Activated CD8-positive, alpha-beta memory T cell treated with anti-CD3 and anti-CD28 coated beads for 1 hour (primary cell): ENCODE results near the gene SHFL.

ENCODE experiments used
- DNase-seq, 2 donors: peaks; one replicate each; pipeline ENCODE4 v3.0.0-alpha.2; 2020; ENCODE audit warnings: low read depth in 1 of 2; ENCODE audit errors: extremely low read depth in 1 of 2

Gene SHFL

DNA sequence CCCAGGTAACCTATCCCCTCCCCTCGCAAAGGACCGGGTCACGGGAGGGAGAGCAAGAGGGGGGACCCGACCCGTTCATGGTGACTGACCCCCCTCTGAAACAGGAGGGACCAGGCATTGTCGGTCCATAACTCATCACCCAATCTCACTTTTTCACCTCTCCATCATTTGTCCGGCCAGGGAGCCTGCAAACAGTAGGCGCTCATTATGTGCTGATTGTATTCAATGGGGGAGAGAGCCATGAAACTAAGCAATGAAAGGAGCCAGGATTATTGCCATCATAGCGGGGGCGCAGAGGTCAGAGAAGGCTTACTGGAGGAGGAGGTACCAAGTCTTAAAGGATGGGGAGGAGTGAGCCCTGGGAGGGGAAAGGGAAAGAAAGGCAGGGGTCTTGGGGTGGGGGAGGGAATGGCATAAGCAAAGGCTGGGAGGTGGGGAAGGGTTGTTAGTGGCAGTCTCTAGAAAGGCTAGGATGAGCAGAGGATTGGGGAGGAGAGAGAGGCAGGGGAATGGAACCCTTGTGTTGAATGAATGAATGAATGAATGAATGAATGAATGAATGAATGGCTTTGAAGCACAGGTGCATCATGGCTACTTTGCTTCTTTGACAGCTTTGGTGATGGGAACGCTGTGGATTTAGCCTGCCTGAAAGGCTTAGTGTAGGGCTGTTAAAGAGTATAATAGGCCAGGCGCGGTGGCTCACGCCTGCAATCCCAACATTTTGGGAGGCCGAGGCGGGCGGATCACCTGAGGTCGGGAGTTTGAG, 1.4 kb downstream of the SHFL start:
- DNase-seq, result no peak

- no peak for DNase-seq
Observed at GRCh38 chr19:10088949-10089554, 2.9 kb downstream of the SHFL start.

- no peak for DNase-seq
Observed at GRCh38 chr19:10089801-10090375, 3.8 kb downstream of the SHFL start.

DNA sequence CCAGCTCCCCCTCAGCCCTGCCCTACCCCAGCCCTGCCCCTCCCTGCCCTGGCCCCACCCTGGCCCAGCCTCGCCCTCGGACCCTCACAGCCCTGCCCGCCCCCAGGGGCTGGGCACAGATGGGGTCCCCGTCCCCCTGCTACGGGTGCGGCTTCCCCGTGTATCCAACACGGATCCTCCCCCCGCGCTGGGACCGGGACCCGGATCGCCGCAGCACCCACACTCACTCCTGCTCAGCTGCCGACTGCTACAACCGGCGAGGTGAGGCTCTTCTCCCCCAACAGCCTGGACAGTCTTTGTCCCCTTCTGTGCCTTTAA, 5.2 kb downstream of the SHFL start:
- DNase-seq, result no peak

GRCh38 chr19:10091895-10092641, 6.0 kb downstream of the SHFL start:
- no peak for DNase-seq

DNA sequence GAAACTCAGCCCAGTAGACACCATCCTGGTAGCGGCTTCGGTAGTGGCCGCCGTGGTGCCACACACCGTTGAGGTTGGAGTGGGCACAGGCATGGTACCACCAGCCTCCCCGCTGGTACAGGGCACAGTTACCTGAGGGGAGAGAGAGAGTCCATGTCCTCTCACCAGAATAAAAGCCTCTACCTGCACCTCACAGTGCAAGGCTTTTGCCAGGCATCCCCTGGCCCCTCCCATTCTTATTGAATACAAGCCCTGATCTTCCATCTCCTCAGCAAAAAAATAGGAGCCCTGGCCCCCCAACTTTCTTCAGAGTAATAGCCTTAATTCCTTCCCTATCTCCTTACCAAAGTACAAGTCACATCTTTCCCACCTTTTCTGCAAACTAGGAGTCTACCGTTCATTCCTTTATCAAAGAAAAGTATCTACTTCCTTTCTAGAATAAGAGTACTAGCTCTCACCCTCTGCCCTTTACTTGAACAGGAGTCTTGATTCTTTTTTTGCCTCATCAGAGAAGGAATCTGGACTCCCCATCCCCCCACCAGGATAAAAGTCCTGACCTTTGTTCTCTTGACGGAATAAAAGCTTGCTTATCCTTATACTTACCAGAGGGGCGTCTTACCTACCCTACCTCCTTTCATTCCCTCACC, 6.7 kb downstream of the SHFL start:
- DNase-seq, result no peak

DNA sequence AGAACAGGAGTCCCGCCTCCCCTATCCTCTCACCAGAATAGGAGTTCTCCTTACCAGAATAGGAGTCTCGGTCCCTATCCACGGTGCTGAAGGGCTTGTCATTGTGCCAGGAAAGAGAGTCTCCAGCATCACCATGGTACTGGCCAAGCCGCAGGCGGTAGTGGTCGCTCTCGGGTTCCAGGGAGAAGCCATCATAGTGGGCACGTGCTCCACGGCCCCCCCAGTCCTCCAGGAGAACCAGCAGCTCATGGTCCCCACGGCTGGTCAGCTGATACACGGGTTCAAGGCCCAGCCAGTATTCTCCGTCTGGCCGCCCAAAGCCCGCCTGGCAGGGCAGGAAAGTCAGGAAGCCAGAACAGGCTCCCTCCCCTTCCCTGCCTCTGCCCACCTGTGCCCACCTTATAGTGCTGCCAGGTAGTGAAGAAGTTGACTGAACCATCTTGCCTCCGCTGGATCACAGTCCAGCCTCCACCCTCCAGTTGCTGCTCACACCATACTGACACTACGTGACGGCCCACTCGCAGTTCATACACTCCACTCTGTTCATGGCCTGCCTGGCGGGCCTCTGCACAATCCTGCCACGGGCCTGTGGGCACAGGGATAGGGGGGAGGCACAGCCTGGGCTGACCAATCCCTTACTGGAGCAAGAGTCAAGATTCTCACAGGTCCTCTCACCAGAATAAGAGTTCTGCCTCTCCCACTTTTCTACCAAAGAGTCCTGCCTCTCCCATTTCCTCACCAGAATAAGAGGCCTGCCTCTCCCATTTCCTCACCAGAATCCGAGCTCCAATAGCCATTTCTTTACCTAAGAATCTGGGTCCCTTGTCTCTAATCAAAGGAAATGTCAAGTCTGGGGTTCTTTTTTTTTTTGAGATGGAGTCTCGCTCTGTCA, 7.4 kb downstream of the SHFL start:
- DNase-seq, result no peak

DNA sequence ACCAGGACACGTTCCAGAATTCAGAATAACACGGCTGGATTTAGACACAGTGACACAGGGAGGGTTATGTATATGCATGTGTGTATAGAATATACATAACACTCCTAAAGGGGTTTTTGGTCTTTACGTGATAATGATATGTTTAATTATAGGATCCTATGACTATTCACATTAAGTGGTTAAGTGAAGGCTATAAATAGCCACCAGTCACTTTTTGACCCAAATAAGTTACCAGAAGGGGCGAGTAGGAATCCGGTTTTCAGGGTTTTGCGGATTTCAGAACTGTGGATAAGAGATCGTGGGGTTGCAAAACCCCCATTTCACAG, 9.5 kb downstream of the SHFL start:
- DNase-seq, result no peak

DNA sequence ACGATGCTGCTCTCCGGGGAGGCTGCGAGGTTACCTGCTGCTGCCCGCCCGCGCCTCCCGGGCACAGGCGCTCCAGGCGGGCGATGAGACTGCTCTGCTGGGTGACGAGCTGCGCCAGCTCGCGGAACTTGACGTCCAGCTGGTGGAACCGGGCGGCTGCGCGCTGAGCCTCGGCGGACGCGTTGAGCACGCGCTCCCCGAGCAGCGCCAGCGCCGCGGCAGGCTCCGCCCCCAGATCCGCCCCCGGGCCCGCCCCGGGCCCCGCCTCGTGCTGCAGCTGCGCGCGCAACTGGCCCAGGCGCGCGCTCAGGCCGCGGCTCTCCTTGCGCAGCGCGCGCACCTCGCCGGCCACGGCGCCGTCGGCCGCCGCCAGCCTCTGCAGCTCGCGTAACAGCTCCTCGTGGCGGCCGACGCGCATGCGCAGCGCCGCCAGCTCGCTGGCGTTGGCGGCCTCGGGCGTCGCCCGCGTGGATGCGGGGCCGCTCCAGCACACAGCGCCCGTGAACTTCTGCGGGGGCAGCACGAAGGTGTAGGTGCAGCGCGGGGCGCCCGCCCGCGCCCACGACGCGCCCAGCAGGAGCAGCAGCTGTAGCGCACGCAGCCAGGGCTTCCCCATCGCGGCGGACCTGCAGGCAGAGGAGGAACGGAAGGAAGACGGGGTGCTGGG, 10.0 kb downstream of the SHFL start:
- DNase-seq, result peak; percentile 59 to 85

GRCh38 chr19:10096615-10096963, 10.5 kb downstream of the SHFL start:
- no peak for DNase-seq

- no peak for DNase-seq
Observed at GRCh38 chr19:10100163-10100785, 14.2 kb downstream of the SHFL start.

GRCh38 chr19:10102787-10103236, 16.7 kb downstream of the SHFL start:
- no peak for DNase-seq

DNA sequence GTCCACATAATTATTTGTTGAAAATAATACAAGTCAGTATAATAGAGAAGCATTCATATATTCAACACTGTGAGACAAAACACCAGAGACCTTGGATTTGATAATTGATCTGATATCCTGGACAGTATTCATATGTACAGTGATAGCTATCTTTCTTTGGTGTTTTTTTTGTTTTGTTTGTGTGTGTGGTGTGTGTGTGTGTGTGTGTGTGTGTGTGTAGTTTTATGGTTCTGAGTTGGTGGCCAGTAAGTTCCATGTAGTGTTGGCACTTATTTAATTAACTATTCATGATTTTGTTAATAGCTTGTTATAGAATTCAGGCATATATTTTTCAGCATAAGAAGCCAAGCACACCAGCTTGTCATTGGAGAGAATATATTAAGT, 18.0 kb downstream of the SHFL start:
- no peak for DNase-seq

DNA sequence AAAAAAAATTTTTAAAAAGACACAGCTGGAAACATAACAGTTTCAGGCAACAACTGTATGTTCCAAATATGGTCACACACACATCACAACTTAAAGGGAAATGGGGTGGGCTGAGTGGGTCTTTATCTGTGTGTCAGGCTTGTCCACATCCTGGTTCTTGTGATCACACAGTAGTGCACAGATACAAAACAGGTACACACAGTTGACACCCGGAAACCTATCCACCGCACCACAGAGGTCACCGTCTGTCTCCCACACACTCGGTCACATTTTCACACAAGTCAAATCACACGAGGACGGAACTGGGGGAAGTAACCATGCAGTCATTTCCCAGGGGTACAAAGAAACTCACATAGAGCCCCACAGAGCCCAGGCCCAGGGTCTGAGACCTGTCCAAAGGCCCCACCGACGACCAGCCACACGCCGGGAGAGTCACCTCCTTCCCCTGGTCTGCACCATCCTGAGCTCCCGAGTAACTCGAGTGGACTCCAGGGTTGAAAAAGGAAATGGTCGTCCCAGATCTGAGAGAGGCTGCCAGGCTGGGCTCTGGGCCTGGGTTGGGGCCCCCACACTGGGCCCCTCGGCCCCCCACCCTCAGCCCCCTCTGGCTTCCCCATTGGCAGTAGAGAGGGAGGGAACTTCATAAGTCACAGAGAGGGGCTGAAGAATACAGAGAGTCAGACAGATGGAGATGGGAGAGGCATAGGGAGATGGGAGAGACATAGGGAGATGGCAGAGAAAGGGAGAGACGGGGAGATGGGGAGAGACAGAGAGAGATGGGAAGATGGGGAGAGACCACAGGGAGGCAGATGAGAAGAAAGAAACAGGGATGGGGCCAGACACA, 18.8 kb downstream of the SHFL start:
- peak in 1 of 2 donors; percentile 62 for DNase-seq

DNA sequence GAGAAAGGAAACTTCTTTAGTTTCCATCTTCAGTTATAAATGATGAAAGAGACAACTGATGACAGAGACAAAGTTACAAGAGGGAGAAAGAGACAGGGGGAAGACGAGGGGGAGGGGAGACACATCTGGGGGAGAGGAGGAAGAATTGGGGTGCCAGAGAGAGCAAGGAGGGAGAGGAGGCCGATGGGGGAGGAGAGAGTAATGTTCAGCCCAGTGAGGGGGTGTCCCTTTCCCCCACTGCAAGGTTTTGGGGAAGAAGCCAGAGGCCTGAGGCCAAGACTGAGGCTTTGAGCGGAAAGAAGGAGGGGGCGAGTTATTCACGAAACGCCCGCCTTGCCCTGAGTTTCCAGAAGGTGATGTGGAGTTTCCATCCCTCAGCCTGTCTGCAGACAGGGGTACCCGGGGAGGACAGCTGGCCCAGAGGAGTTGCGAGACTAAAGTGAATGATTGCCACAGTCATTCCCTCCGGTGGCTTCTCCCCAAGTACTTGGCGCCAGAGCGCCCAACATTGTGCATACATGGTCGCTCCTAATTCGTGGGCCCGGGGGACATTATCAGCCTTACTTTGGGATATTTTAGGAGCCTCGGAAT, 19.5 kb downstream of the SHFL start:
- DNase-seq, result peak; percentile 54 to 71

DNA sequence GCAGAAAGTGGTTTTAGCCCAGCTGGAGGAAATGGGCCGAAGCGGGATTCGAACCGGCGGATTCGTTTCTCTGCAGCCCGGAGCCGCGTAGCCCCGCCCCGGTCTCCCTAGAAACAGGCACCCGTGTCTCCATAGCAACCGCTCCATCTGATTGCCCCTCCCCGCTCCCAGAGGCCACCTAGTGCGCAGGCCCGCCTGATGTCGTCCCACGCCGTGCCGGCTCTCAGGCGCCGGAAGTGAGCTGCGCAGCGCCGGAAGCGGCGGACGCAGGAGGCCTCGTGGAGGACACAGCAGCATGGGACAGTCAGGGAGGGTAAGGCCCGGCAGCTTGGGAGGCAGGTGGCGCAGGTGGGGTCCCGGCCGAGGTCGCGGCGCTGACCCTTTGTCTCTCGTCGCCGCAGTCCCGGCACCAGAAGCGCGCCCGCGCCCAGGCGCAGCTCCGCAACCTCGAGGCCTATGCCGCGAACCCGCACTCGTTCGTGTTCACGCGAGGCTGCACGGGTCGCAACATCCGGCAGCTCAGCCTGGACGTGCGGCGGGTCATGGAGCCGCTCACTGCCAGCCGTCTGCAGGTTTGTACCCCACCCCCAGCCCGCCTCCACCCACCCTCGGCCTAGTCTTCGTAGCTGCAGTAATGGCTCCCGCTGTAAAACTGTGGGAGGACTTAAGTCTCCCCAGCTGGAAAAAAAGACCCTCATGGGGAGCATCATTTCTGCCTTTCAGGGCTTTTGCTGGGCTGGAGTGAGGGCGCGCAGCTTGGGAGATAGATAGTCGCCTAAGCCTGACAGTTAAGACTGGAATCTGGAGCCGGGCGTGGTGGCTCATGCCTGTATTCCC, 20.2 kb downstream of the SHFL start, which contains the start of gene PPAN:
Gene PPAN, plus strand, starts transcription at position 263 of the 837 bp plus-strand sequence. Its CDS starts 33 bp downstream, at position 296.
- DNase-seq, result peak; percentile 92 to 95

DNA sequence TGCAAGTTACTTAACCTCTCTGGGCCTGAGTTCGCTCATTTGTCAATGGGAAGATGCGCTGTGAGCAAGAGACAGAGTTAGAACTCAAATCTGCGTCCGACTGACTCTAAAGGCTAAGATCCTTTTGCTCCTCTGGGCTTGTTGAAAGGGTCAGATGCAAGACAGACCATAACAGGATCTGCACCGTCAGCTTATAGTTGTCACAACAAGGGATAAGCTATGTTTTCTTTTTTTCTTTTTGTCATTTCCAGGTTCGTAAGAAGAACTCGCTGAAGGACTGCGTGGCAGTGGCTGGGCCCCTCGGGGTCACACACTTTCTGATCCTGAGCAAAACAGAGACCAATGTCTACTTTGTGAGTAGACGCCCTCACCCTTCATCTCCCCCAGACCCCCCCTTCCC, 21.1 kb downstream of the SHFL start:
- DNase-seq, result no peak
